H9 (cell line): Measurements from ENCODE around the gene MOV10. TPM values are rescaled to one million over a fixed set of nuclear protein-coding genes. Genes with fewer than 3 reads are reported as not detected.

Source experiments
- DNase-seq: peaks from one replicate; pipeline ENCODE4 v3.0.0-alpha.2; 2017
- H2AFZ ChIP-seq: one replicate; pipeline ENCODE4 v1.6.1; 2013; ENCODE audit warnings: mild to moderate bottlenecking, low read length, control low read depth, moderate library complexity
- H2AK5ac ChIP-seq: 2 replicates; pipeline ENCODE4 v1.6.1; 2013; ENCODE audit warnings: low read length, control low read depth, mixed read lengths; ENCODE audit not compliant: insufficient read length
- H2BK120ac ChIP-seq: one replicate; pipeline ENCODE4 v1.6.1; 2013; ENCODE audit warnings: low read depth, mild to moderate bottlenecking, low read length, control low read depth, inconsistent platforms; ENCODE audit not compliant: poor library complexity, severe bottlenecking
- H2BK12ac ChIP-seq: 2 replicates; pipeline ENCODE4 v1.6.1; 2013; ENCODE audit warnings: low read length, control low read depth, mixed read lengths, low read depth; ENCODE audit not compliant: insufficient read length
- H2BK15ac ChIP-seq: 2 replicates; pipeline ENCODE4 v1.6.1; 2013; ENCODE audit warnings: low read depth, low read length, control low read depth
- H2BK20ac ChIP-seq: one replicate; pipeline ENCODE4 v1.6.1; 2013; ENCODE audit warnings: low read depth, mild to moderate bottlenecking, low read length, control low read depth, inconsistent platforms; ENCODE audit not compliant: poor library complexity, severe bottlenecking
- H2BK5ac ChIP-seq: 2 replicates; pipeline ENCODE4 v1.6.1; 2013; ENCODE audit warnings: low read length, control low read depth, mixed read lengths; ENCODE audit not compliant: insufficient read length
- H3K14ac ChIP-seq: 2 replicates; pipeline ENCODE4 v1.6.1; 2013; ENCODE audit warnings: low read length, control low read depth; ENCODE audit not compliant: insufficient read depth
- H3K18ac ChIP-seq: 2 replicates; pipeline ENCODE4 v1.6.1; 2013; ENCODE audit warnings: low read depth, mild to moderate bottlenecking, mixed read lengths, low read length, control low read depth; ENCODE audit not compliant: insufficient read length
- H3K23ac ChIP-seq: 2 replicates; pipeline ENCODE4 v1.6.1; 2013; ENCODE audit warnings: low read length, control low read depth, mixed read lengths, low read depth; ENCODE audit not compliant: insufficient read length
- H3K23me2 ChIP-seq: 2 replicates; pipeline ENCODE4 v1.6.1; 2013; ENCODE audit warnings: low read depth, mild to moderate bottlenecking, mixed read lengths, low read length, control low read depth; ENCODE audit not compliant: insufficient read length, poor library complexity, severe bottlenecking
- H3K27ac ChIP-seq: 2 replicates; pipeline ENCODE4 v1.5.1; 2013; ENCODE audit warnings: low read length, control low read depth, mixed read lengths, low read depth; ENCODE audit not compliant: insufficient read length
- H3K27me3 ChIP-seq: 2 replicates; pipeline ENCODE4 v1.6.1; 2013; ENCODE audit warnings: low read length, control low read depth, inconsistent platforms; ENCODE audit not compliant: insufficient read depth
- H3K4ac ChIP-seq: 2 replicates; pipeline ENCODE4 v1.6.1; 2013; ENCODE audit warnings: low read depth, mild to moderate bottlenecking, control low read depth, inconsistent platforms, low read length, moderate library complexity
- H3K4me1 ChIP-seq: 2 replicates; pipeline ENCODE4 v1.6.1; 2013; ENCODE audit warnings: low read length, control low read depth, inconsistent platforms; ENCODE audit not compliant: insufficient read depth
- H3K4me2 ChIP-seq: 2 replicates; pipeline ENCODE4 v1.6.1; 2013; ENCODE audit warnings: low read length, control low read depth, mixed read lengths; ENCODE audit not compliant: insufficient read length, insufficient read depth
- H3K56ac ChIP-seq: 2 replicates; pipeline ENCODE4 v1.6.1; 2013; ENCODE audit warnings: low read depth, mild to moderate bottlenecking, mixed read lengths, low read length, control low read depth; ENCODE audit not compliant: insufficient read length
- H3K79me1 ChIP-seq: 2 replicates; pipeline ENCODE4 v1.6.1; 2013; ENCODE audit warnings: low read depth, mild to moderate bottlenecking, moderate library complexity, low read length, control low read depth, inconsistent platforms; ENCODE audit not compliant: insufficient read depth, poor library complexity, severe bottlenecking
- H3K79me2 ChIP-seq: 2 replicates; pipeline ENCODE4 v1.6.1; 2013; ENCODE audit warnings: low read length, control low read depth, inconsistent platforms; ENCODE audit not compliant: insufficient read depth
- H3K9ac ChIP-seq: 2 replicates; pipeline ENCODE4 v1.6.1; 2013; ENCODE audit warnings: low read length, control low read depth, mixed read lengths; ENCODE audit not compliant: insufficient read length; ENCODE audit errors: extremely low read depth
- H3K9me3 ChIP-seq: one replicate; pipeline ENCODE4 v1.6.1; 2013; ENCODE audit warnings: low read depth, low read length, inconsistent platforms; ENCODE audit not compliant: control insufficient read depth
- H3T11ph ChIP-seq: one replicate; pipeline ENCODE4 v1.6.1; 2013; ENCODE audit warnings: mild to moderate bottlenecking, low read length, control low read depth, inconsistent platforms
- H4K20me1 ChIP-seq: one replicate; pipeline ENCODE4 v1.6.1; 2013; ENCODE audit not compliant: control insufficient read depth, insufficient read length, insufficient read depth
- H4K5ac ChIP-seq: 2 replicates; pipeline ENCODE4 v1.6.1; 2013; ENCODE audit warnings: low read depth, mild to moderate bottlenecking, mixed read lengths, low read length, control low read depth; ENCODE audit not compliant: insufficient read length
- H4K8ac ChIP-seq: replicated peaks from 2 replicates; pipeline ENCODE4 v1.6.1; 2013; ENCODE audit warnings: low read length, control low read depth, mixed read lengths, low read depth; ENCODE audit not compliant: insufficient read length
- H4K91ac ChIP-seq: 2 replicates; pipeline ENCODE4 v1.6.1; 2013; ENCODE audit warnings: low read depth, mild to moderate bottlenecking, moderate library complexity, mixed read lengths, low read length, control low read depth; ENCODE audit not compliant: insufficient read length
- H3K27ac Mint-ChIP-seq, 3 experiments: 2 replicates in 2 of 3; 3 replicates in 1 of 3; pipeline ENCODE4 v1.8.0; 2020 to 2021; ENCODE audit warnings: mixed read lengths in 3 of 3, mild to moderate bottlenecking in 1 of 3, moderate library complexity in 1 of 3
- H3K27me3 Mint-ChIP-seq: 2 replicates; pipeline ENCODE4 v1.8.0; 2021; ENCODE audit warnings: low read depth, mild to moderate bottlenecking, moderate library complexity, mixed read lengths
- H3K36me3 Mint-ChIP-seq, 3 experiments: 2 replicates in 2 of 3; 3 replicates in 1 of 3; pipeline ENCODE4 v1.8.0; 2020 to 2021; ENCODE audit warnings: low read depth in 3 of 3, mixed read lengths in 3 of 3; ENCODE audit not compliant: insufficient read depth in 1 of 3
- H3K4me1 Mint-ChIP-seq, 2 experiments: 2 replicates each; pipeline ENCODE4 v1.8.0; 2020; ENCODE audit warnings: mixed read lengths in 2 of 2
- H3K4me3 Mint-ChIP-seq, 2 experiments: 2 replicates in 1 of 2; 3 replicates in 1 of 2; pipeline ENCODE4 v1.8.0; 2020 to 2021; ENCODE audit warnings: mild to moderate bottlenecking in 2 of 2, mixed read lengths in 2 of 2, moderate library complexity in 1 of 2
- H3K9me3 Mint-ChIP-seq, 2 experiments: 2 replicates in 1 of 2; 3 replicates in 1 of 2; pipeline ENCODE4 v1.8.0; 2020; ENCODE audit warnings: mild to moderate bottlenecking in 2 of 2, mixed read lengths in 2 of 2, moderate library complexity in 1 of 2
- CTCF ChIP-seq: fragments of 200-600 bp; sonication (generic); conservative IDR thresholded peaks from 3 replicates; pipeline ENCODE4 v1.8.0; 2021; ENCODE audit warnings: antibody characterized with exemption, mild to moderate bottlenecking
- WGBS: extraction: QIAGEN DNeasy Blood & Tissue Kit; methylation state at CpG from one replicate; pipeline ENCODE4 v1.1.7; 2013; ENCODE audit warnings: missing lambda C conversion rate, low lambda C conversion rate, mixed read lengths; ENCODE audit not compliant: insufficient read length; ENCODE audit errors: extremely low coverage; 5-methylcytosine and 5-hydroxymethylcytosine counted together
- total RNA-seq: library from RNA; stranded (reverse); gene quantifications from 2 replicates; pipeline ENCODE4 v1.2.1, GENCODE V29; 2021

The MOV10 gene
- total RNA-seq, 1 experiment from 2014 or later = 77.8 TPM

GRCh38 chr1:112672842-112673241 lies 1.6 kb upstream of the MOV10 start:
- no peak overlapping the region for H3K4me3 Mint-ChIP-seq
- Histone ChIP-seq H3K23me2 (peaks cover 14% of the 10 kb centered on the region), H3K79me1 (no peaks in the 10 kb centered on the region), H4K91ac (no peak overlapping the region), H4K5ac (no peak overlapping the region), H3K79me2 (peaks cover 5% of the 10 kb centered on the region; the same call in 1 of the 2 replicates), H3K14ac (no peak overlapping the region), H3K4me1 (peaks cover 6% of the 10 kb centered on the region), H3T11ph (no peak overlapping the region), H3K56ac (no peak overlapping the region), H2BK15ac (no peak overlapping the region), H2BK20ac (no peak overlapping the region), H2BK5ac (no peak overlapping the region), H3K27ac (no peak overlapping the region), H3K23ac (no peak overlapping the region), H2BK12ac (no peak overlapping the region), H4K8ac (no peak overlapping the region), H3K4me2 (no peak overlapping the region), H3K18ac (no peak overlapping the region), H2AFZ (no peak overlapping the region), H2BK120ac (no peak overlapping the region), H3K4ac (no peak overlapping the region), H4K20me1 (no peaks in the 10 kb centered on the region), H2AK5ac (no peak overlapping the region), H3K9me3 (no peaks in the 10 kb centered on the region), H3K9ac (no peak overlapping the region), H3K27me3 (peaks cover 6% of the 10 kb centered on the region; the same call in 1 of the 2 replicates)
- peaks cover 12% of the 10 kb centered on the region for H3K27me3 Mint-ChIP-seq
- no peaks in the 10 kb centered on the region for H3K9me3 Mint-ChIP-seq
- H3K27ac Mint-ChIP-seq = no peak overlapping the region
- WGBS = no CpG with 5 or more reads among the region's 1 CpG
- peaks cover 44 to 50% of the 10 kb centered on the region in 2 experiments for H3K4me1 Mint-ChIP-seq
- H3K36me3 Mint-ChIP-seq = peaks cover 15 to 43% (median 35%) of the 10 kb centered on the region in 3 experiments; a peak in 5 of 7 replicates
- DNase-seq = no peak
- TF ChIP-seq CTCF = no peak
